Myocyte (in vitro differentiated cells): ENCODE measurements around the gene ACTN3. TPM values are rescaled to one million over a fixed set of nuclear protein-coding genes. Genes with fewer than 3 reads are reported as not detected.
A peak's percentile ranks its signal among the peaks of the same experiment; 100 is the strongest.
"Not testable (repeated sequence)": the region's sequence is repeated elsewhere in the genome, so short reads cannot be mapped to it uniquely, and the experiment has no call there.

Experiments
- DNase-seq: peaks from one replicate; pipeline ENCODE4 v3.0.0-alpha.2; 2012; ENCODE audit warnings: low read depth
- total RNA-seq: library from RNA; depleted of rRNA; stranded (reverse); fragments of >200 nt; gene quantifications from 2 replicates; pipeline ENCODE4 v1.2.3, GENCODE V29; 2014

ACTN3 gene
- total RNA-seq, 1 donor from 2014 or later: 0.75 TPM

DNA sequence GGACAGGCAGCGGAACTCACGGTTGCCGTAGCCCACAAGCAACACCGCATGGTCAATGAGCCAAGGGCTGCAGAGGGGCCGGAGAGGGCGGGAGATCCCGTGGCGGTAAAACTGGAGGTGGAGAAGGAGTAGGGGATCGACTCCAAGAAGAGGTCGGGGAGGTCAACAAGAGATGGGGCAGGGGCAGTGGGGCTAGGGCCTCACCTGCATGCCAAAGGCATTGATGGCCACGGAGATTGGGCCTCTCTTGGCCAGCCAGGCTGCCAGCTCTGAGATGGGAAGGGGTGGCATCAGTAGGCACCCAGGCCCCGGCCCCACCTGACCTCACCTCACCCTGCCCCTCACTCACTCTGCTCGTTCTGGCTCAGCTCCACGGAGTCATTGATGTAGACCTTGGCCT lies 17.8 kb downstream of the ACTN3 start:
- no peak for DNase-seq

DNA sequence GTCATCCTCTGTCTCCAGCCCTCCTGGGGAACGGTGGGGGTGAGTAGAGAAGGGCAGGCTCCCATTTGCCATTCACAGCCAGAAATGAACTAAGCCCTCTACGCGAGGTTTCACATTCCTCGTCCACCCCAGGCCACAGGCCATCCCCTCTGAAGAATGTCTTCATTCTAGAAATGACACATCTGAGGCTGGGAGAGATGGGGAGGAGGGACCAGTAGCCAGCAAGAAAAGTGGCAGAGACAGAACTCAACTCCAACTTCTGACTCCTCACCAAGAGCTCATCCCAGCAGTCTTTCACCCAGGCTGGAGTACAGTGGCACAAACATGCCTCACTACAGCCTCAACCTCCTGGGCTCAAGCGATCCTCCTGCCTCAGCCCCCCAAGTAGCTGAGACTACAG lies 18.3 kb downstream of the ACTN3 start:
- DNase-seq: no peak

DNA sequence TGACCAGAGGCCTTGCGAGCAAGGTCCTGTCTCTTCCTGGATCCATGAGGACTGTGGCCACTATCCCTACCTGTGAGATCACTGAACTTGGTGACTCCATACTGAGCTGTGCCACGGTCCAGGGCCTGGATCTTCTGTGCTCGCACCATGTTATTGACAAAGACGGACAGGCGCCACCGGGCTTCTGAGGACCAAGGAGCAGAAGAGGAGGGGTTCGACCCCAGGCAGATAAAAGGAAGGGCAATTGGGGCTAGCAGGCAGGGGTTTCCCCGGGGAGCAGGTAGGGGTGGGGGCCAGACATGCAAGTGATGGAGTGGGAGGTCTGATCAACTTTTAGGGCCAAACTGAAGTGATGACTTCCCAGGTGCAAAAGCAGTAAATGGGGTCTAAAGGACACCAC lies 19.5 kb downstream of the ACTN3 start:
- DNase-seq: no peak

DNA sequence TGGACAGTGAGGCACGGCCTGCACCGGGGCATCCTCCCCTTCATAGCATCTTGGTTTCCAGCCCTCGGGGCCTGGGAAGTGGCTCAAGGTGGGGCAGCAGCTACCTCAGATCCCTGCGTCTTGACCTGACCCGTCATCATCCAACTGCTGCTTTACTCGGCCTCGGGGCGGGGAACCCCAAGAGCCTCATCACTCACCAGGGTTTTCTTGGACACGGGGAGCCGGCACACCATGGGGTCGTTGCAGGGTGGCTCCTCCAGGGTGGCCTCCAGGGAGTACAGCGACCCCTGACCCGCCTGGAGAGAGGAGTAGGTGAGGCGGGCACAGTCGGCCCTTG lies 21.1 kb downstream of the ACTN3 start:
- DNase-seq: no peak

DNA sequence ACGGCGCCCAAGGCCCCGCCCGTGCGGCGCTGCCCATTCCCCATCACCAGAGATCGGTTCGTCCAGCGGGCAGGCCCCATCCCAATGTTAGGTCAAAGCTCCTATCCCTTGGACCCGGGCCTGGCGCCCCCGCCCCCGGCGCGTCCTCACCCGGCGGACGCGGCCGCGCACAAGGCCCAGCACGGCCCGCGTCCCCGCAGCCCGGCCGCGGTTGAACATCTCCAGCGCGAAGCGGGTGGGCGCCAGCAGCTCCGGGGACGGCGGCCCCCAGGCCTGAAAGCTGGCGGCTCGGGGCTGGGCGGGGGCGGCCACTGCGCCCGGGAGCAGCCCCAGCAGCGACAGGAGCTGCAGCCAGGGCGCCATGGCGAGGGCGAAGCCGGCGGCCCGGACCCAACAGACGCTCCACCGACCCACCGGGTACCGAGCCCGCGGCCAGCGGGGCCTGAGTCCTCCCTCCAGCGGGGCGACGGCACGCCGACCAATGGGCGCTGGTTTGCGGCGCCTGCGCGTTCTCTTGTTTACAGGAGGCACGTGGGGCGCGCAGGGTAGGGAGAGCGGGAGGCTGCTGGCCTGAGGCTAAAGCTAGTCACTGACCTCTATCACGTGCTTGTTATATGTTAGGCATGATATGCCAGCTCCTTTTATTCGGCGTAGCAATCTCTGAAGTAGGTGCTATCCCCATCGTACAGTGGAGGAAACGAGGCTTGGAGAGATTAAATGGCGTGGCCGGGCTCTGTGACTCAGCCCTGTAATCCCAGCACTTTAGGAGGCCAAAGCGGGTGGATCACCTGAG lies 21.6 kb downstream of the ACTN3 start, which contains the start of gene CTSF:
Gene CTSF, minus strand, starts transcription at position 483 of the 793 bp plus-strand sequence. Its CDS starts 120 bp downstream, at position 363.
- DNase-seq: peak; percentile 84

DNA sequence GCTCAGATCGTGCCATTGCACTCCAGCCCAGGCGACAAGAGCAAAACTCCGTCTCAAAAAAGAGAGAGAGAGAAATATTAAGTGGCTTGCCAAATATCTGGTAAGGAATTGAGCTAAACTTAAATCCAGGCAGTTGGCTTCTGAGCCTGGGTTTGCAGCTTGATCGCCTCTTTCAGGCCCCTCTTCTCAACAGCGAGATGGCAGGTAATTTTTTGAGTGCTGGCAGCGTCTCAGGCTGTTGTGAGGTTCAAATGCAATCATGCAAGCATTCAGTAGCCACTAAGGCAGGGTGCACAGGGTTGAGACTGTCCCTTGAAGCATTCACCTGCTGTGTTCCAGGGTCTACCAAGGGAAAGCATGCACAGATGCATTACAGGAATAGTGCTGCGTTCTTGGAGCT lies 22.4 kb downstream of the ACTN3 start:
- DNase-seq: no peak

DNA sequence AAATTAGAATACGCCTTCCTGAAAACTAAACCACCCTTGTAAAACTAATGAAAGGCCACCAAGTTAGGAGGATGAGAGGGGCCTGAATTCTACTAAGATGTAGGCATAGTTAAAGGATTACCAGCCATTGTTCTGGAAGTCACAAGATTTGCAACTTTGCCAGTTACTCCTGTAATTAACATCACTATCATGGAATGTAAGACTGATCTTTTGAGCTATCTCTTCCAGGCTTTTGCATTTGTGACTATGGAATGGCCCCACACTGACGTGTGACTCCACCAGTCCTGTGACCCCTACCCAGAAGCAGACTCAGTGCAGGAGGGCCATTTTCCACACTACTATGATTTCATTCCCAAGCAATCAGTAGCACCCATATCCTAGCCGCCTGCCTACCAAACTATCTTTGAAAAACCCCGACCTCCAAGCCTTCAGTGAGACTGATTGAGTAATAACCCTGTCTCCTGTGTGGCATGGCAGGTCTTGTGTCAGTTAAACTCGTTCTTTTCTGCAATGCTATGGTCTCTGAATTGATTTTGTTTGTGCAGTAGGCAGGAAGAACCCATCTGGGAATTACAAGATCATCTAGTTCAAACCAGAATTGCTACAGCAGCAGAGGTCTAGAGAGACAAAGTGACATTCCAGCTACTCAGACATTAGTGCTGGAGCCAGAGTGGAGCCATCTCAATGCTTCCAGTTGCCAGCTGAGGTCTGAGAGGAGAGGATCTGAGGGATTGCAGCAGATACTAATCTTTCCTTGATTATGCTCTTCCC lies 23.6 kb downstream of the ACTN3 start:
- DNase-seq: no peak

DNA sequence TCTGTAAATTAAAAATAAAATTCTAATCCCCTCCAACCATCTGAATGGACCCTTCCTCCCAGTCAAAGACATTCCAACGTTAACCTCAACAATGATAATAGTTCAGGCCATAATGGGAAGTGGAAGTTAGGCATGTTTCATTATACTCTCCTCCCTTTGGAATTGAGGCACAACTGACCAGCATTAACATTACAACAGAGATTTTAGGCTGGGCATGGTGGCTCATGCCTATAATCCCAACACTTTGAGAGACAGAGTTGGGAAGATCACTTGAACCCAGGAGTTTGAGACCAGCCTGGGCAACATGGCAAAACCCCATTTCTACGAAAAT lies 24.1 kb downstream of the ACTN3 start:
- no peak for DNase-seq

DNA sequence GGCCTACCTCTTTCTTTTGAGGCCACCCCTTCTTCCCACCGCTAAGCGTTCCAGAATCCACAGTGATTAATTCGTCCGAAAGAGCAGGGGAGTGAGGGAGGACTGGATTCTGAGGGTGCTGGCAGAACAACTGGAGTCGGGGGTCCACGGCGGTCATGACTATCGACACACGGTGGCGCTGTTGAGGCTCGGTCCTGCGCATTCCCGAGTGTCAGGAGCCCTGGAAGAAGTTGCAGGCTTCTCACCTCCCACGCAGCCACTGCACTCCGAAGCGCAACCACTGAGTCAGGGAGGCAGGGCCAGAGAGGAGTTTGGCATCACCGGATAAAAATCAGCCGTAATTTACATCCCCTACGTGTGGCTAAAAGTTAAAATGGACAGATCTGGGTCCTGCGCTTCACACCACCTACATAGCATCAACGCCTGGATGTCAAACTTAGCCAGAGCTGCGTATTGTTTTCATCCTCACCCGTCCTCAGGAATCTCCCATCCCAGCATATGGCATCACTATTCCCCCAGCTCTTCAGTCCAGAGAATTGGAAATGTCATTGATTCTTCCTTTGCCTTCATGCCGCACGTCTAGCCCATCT lies 32.4 kb downstream of the ACTN3 start:
- peak; percentile 63 for DNase-seq

DNA sequence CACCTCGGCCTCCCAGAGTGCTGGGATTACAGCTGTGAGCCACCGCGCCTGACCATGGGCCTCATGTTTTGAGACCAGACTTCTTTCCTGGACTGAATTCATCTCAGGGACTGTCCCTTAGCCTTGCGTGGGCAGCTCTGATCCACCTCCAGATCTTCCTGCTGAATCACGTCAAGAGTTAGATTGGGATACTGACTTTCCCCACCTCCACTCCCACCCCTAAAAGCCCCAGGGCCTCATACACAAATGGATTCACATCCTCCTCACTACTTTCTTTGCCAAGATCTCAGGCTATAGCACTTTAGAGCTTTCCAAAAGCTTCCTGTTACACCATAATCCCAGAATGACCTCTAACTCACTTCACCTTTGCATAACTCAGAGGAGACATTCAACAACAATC lies 34.1 kb downstream of the ACTN3 start:
- no peak for DNase-seq

DNA sequence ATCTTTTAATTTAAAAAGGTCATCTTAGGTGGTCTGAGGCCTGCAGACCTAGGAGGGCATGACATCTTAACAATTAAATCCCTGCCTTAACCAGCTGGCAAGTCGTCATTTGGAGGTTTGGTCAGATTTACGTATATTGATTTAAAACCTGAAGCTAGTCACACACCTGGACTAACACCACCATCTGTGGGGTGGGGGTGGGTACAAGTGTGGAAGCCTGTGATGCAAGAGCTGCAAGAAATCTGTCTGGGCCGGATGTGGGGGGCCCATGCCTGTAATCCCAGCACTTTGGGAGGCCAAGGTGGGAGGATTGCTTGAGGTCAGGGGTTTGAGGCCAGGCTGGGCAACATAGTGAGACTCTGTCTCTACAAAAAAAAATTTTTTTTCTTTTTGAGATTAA lies 34.6 kb downstream of the ACTN3 start:
- DNase-seq: no peak

DNA sequence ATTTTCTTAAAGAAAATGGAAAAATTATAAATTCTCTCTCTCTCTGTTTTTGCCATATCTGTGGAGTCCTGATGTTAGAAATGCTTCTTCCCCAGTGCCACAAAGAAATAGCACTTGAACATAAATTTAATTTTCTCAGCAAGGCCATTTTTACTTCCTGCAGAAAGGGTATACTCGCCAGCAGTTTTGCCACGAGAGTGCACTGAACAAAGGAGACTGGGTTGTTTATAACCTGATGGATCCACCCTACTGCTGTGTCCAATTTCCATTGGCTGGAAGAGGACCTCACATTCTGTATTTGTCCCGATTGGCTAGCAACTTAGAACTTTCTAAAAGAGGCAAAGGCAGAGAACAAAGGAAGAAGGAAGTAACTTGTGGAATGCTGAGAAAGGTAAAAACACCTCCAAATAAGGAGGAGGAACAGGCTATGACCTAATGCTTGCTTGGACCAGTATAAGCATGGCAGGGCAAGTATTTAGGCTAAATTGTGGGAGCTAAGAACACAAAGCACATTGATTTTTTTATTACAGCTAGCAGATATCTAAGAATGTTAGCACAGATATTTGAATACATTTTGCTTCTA lies 36.0 kb downstream of the ACTN3 start:
- DNase-seq: not testable (repeated sequence)

DNA sequence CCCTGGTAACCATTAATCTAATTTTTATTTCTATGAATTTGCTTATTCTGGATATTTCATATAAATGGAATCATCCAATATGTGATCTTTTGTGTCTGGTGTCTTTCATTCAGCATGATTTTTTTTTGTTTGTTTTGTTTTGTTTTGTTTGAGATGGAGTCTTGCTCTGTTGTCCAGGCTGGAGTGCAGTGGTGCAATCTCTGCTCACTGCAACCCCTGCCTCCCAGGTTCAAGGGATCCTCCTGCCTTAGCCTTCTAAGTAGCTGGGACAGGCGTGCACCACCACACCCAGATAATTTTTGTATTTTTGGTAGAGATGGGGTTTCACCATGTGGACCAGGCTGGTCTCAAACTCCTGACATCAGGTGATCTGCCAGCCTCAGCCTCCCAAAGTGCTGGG lies 38.7 kb downstream of the ACTN3 start:
- not testable (repeated sequence) for DNase-seq

DNA sequence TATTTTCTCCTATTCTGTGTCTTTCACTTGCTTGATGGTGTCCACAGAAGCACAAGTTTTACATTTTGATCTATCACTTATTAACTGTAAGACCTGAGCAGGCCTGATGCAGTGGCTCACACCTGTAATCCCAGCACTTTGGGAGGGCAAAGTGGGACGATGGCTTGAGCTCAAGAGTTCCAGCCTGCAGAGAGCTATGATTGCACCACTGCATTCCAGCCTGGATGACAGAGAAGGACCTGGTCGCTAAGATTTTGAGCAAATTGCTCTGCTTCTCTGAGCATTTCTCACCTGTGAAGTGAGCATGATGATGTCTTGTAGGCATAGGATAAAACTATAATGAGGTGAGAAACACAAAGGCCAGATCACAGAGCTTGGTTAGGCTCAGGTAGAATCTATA lies 39.4 kb downstream of the ACTN3 start:
- no peak for DNase-seq

DNA sequence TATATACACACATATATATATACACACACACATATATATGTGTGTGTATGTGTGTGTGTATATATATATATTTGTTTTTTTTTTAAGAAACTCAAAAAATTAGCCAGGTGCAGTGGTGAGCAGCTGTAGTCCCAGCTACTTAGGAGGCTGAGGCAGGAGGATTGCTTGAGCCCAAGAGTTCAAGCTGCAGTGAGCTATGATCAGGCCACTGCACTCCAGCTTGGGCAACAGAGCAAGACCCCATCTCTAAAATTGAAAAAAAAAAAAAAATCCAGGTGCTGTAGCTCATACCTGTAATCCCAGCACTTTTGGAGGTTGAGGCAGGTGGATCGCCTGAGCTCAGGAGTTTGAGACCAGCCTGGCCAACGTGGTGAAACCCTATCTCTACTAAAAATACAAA lies 42.6 kb downstream of the ACTN3 start:
- not testable (repeated sequence) for DNase-seq

DNA sequence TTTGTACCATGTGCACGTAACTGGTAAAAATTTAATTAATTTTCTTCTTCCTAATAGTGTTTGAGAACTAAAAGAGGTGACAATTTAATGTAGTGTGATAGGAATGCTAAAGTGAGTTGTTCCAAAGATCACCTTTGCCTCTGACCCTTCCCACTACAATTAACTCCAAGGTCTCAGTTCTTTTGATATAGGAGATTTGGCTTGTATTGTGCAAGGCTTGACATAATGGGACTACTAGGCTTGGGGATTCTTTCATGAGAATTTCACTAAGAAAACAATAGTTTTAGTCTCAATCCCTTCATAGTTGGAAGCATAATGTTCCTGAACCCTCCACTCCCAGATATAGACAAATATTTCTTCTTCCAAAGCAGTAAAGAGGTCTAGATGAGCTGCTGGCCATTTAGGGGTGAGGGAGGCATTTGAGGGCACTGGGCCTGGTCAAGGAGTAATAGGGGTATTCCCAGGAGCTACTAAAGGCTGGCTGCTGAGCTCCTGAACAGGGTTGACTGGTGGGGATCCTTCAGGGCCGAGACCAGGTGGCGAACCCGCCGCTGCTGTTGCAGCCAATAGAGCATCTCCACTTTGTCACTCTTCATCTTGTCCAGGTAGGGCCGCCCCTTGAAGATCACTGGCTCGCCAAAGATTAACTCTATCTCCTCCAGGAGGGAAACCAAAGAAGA lies 43.4 kb downstream of the ACTN3 start:
- DNase-seq: no peak

DNA sequence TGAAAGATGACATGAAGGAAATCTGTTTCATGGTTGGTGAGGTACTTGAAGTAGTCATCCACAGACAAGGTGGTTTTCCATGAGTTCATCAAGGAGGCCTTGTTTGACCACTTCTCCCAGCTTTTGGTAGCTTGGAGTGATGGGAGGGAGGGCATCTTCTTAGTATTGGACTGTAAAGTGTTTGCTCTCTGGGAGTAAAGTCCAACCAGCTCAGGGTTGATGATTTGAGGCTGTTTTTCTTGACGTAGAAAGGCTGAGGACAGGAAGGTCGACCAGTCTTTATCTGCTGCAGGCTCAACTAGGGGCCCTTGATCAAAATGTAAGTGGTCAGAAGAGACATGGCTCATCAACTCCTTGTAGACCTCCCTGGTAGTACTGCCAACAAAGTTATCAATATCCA lies 44.5 kb downstream of the ACTN3 start:
- DNase-seq: no peak

DNA sequence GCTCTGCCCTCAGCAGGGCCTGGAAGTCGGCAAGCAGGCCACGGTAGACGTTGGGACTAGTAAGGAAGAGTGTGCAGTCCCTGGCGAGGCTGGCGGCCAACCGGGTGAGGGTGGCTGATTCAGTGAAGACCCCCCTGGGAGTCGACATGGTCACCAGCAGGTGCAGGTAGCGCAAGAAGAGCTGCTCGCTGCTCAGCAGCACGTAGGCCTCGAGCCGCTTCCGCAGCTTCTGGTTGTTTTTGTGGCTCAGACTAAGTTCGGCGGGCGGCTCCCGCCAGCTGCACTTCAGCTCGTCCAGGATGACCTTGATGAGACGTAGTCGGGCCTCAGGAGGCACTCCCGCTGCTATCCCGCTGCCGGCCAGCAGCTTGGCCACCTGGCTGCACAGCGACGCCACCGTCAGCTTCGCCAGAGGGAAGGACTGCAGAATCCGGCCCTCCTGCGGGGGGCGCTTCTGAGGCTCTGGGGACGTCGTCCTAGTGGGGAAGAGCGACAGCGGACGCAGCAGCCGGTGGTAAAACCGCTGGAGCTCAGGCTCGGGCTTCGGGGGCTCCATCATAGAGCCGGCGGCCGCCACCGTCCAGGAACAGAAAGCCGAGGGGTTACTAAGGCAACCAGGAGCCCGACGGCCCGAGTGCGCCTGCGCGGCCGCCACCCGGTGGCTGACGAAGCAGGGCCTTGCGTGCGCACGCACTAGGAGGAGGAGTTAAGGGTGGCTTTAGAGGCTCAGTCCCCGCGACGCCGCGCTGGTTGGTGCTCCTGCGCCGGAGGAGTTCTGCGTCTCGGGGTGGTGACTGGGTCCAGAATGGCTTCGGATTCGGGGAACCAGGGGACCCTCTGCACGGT lies 46.0 kb downstream of the ACTN3 start, which contains the start of the genes CCDC87 and CCS:
Gene CCDC87, minus strand, starts transcription at position 607 of the 846 bp plus-strand sequence. Its CDS starts 48 bp downstream, at position 559.
Gene CCS, plus strand, starts transcription at position 729 of the 846 bp plus-strand sequence. Its CDS starts 77 bp downstream, at position 806.
- DNase-seq: peak; percentile 94

DNA sequence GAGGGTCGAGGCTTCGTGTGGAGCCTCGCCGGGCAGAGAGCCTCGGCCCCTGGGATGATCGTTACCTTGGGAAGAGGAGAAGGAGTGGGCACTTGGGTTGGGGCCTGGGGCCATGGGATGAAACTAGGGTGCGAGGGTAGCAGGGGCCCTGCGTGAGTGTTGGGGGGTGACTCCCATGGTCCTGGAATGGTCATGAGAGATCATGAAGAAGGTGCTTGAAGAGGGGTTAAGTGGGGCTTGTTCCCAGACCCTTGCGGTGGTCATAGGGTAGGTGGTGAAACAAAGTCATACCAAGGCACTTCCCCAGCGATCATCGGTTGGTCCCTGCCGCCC lies 46.6 kb downstream of the ACTN3 start:
- DNase-seq: no peak

DNA sequence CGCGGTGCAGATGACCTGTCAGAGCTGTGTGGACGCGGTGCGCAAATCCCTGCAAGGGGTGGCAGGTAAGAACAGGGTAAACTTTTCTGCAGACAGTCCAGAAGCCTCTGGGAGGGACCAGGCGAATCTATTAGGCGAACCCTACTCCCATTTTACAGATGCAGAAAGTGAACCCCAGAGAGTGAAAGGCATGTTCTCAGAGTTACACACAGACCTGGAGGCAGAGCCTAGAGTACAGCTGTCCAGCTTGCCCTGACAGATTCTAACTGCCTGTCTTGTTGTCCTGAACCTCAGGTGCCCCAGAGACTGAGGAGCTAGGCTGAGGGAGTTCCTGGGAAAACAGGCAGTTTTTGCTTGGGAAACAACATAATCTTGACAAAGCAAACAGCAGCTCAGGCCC lies 46.9 kb downstream of the ACTN3 start:
- DNase-seq: no peak
